Sigmoid colon (tissue), 7 donors: ENCODE results near the gene CTNNA1. TPM values are rescaled to one million over a fixed set of nuclear protein-coding genes. Genes with fewer than 3 reads are reported as not detected.

Source experiments
- DNase-seq: peaks from one replicate; pipeline ENCODE4 v3.0.0-alpha.2; 2019
- H3K27ac ChIP-seq, 4 donors: fragments of 200-600 bp; sonication (generic); one replicate each; pipeline ENCODE4 v1.5.1; 2016 to 2019; ENCODE audit warnings: mild to moderate bottlenecking in 1 of 4
- H3K27me3 ChIP-seq, 3 donors: fragments of 200-600 bp; sonication (generic); one replicate each; pipeline ENCODE4 v1.5.1; 2019; ENCODE audit warnings: mild to moderate bottlenecking in 1 of 3
- H3K36me3 ChIP-seq, 4 donors: fragments of 200-600 bp; sonication (generic); one replicate each; pipeline ENCODE4 v1.5.1; 2016 to 2019
- H3K4me1 ChIP-seq, 4 donors: fragments of 200-600 bp; sonication (generic); one replicate each; pipeline ENCODE4 v1.5.1; 2017 to 2019
- H3K4me3 ChIP-seq, 4 donors: fragments of 200-600 bp; sonication (generic); one replicate each; pipeline ENCODE4 v1.5.1; 2017 to 2019; ENCODE audit warnings: mild to moderate bottlenecking in 2 of 4, moderate library complexity in 1 of 4
- H3K9me3 ChIP-seq, 4 donors: fragments of 200-600 bp in 3 of 4; sonication (generic) in 3 of 4; one replicate each; pipeline versions ENCODE4 v1.5.1 to v1.6.1; 2013 to 2019
- EP300 ChIP-seq, 4 donors: sonication (generic); formaldehyde crosslinking; IDR thresholded peaks; one replicate each; pipeline ENCODE4 v1.6.1; 2017; ENCODE audit warnings: antibody characterized with exemption in 4 of 4
- POLR2A ChIP-seq, 2 donors: fragments of 450-650 bp; IDR thresholded peaks; one replicate each; pipeline ENCODE4 v1.6.1; 2016; ENCODE audit warnings: antibody characterized with exemption in 2 of 2, mild to moderate bottlenecking in 2 of 2, moderate library complexity in 2 of 2
- POLR2AphosphoS5 ChIP-seq, 4 donors: sonication (generic); formaldehyde crosslinking; IDR thresholded peaks; one replicate each; pipeline ENCODE4 v1.6.1; 2017; ENCODE audit warnings: antibody characterized with exemption in 4 of 4
- WGBS, 2 donors: extraction: QIAGEN DNeasy Blood & Tissue Kit; methylation state at CpG; one replicate each; pipeline ENCODE4 v1.1.7; 2013; 5-methylcytosine and 5-hydroxymethylcytosine counted together
- intact Hi-C: fragments of 100-400 bp; cut with DNase I; formaldehyde crosslinking; loops from one replicate; pipeline ENCODE4 v1.15.1; 2023
- polyA plus RNA-seq, 3 donors: library from polyadenylated mRNA; stranded (reverse); fragments of 200-250 nt; gene quantifications; one replicate each; pipeline ENCODE4 v1.2.3, GENCODE V29; 2013
- total RNA-seq, 4 donors: library from RNA; depleted of rRNA; stranded (reverse); fragments of >200 nt; gene quantifications; one replicate each; pipeline ENCODE4 v1.1.0, GENCODE V29; 2016
- TF ChIP-seq, protein P1 (sequence below), 4 experiments: fragments of 450-650 bp in 3 of 4; fragments of 200-600 bp in 1 of 4; IDR thresholded peaks; one replicate each; pipeline ENCODE4 v1.5.1; 2016 to 2019; ENCODE audit warnings: antibody characterized with exemption in 4 of 4, mild to moderate bottlenecking in 3 of 4, moderate library complexity in 2 of 4
- donor health status: healthy with polysubstance abuse.
- donor health status: Bipolar disorder and iron deficiency.
- donor health status: healthy.

CTNNA1 gene
- total and polyA plus RNA-seq, 7 donors: 163 to 256 (median 188) TPM

DNA sequence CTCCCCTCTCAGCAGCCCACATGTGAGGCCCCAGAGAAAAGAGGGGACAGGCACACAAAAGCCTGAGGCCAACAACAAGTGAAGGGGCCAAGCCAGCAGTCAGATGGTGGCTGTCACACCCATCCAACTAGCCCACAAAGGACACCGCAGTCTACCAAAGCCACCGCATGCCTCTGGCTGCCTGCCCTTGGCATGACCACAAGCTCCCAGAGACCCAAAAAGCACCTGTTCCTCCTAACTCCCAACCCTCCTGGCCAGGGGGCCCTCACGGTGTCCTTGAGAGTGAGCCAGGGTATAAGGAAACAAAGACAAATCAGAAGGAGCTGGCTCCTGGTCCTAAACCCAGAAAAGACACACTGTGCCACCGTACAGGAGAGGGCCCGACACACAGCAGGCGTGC lies 199.7 kb downstream of the CTNNA1 start:
- Histone ChIP-seq H3K4me3 (no peak overlapping the region), H3K4me1 (peaks cover 0 to 39% (median 38%) of the 10 kb centered on the region in 4 donors), H3K27me3 (no peaks in the 10 kb centered on the region), H3K36me3 (peaks cover 0 to under 1% (median 0%) of the 10 kb centered on the region in 4 donors), H3K27ac (peak overlapping the region; percentile 70 to 76 (median 76)), H3K9me3 (no peaks in the 10 kb centered on the region)
- 20 to 31% methylated on average over 6 of the region's 6 CpGs for WGBS, 2 donors
- peak; percentile 65 for DNase-seq
- intact Hi-C loops: loop anchor here (10.0 kb wide), 1 partner anchor 312 kb away; no protein-coding TSS in a partner anchor
- TF ChIP-seq, protein P1, sequence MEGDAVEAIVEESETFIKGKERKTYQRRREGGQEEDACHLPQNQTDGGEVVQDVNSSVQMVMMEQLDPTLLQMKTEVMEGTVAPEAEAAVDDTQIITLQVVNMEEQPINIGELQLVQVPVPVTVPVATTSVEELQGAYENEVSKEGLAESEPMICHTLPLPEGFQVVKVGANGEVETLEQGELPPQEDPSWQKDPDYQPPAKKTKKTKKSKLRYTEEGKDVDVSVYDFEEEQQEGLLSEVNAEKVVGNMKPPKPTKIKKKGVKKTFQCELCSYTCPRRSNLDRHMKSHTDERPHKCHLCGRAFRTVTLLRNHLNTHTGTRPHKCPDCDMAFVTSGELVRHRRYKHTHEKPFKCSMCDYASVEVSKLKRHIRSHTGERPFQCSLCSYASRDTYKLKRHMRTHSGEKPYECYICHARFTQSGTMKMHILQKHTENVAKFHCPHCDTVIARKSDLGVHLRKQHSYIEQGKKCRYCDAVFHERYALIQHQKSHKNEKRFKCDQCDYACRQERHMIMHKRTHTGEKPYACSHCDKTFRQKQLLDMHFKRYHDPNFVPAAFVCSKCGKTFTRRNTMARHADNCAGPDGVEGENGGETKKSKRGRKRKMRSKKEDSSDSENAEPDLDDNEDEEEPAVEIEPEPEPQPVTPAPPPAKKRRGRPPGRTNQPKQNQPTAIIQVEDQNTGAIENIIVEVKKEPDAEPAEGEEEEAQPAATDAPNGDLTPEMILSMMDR (IDR thresholded peaks at IDR 0.05): no peak

DNA sequence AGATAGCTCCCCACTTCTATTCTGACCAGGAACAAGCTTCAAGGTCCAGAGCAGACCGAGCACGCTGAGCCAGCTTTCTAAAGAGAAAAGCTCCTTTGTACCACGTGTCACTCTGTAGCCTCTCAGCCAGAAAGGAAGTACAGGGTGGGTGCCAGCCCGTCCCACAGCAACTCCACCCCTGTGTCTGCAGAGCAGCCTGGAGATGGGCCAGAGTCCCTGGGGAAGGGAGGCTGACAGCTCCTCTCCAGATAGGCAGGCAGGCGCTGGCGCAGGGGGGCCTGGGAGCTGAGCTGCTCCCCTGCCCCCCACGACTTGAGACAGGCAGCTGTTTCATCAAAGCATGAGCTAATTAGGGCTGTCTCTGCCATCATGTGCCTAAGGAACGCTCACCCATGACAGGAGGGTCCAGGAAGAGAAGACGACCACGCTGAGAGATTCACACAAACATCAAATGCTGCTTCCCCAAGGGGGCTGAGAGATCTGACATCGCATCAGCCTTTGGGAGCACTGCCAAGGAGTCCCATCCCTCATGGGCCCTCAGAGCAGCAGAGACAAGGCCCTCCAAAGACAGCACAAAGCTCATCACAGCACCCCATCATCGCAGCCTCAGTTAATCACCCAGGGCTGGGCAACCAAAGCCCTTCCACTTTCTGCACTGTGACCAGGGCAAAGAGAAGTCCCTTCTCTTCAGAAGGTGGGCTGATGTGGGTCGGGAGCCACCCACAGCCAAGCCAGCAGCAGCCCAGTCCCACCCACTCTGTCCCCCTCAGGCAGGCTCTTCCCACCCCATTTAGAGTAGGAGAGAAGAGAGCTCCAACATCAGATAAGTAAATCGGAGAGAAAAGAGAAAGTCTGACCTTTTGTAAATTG lies 200.4 kb downstream of the CTNNA1 start:
- Histone ChIP-seq H3K27ac (peak overlapping the region; percentile 70 to 76 (median 76)), H3K36me3 (no peaks in the 10 kb centered on the region), H3K4me1 (peaks cover 0 to 39% (median 38%) of the 10 kb centered on the region in 4 donors), H3K27me3 (no peaks in the 10 kb centered on the region), H3K9me3 (no peaks in the 10 kb centered on the region), H3K4me3 (no peak overlapping the region)
- 31% methylated on average over 14 of the region's 14 CpGs for WGBS, 2 donors
- intact Hi-C loops: loop anchor here (10.0 kb wide), 1 partner anchor 311 kb away; no protein-coding TSS in a partner anchor
- DNase-seq: peak; percentile 96
- TF ChIP-seq POLR2AphosphoS5 (IDR thresholded peaks at IDR 0.05) (peak in 2 of 4 donors; percentile 46 to 54), EP300 (IDR thresholded peaks at IDR 0.05) (no peak)

DNA sequence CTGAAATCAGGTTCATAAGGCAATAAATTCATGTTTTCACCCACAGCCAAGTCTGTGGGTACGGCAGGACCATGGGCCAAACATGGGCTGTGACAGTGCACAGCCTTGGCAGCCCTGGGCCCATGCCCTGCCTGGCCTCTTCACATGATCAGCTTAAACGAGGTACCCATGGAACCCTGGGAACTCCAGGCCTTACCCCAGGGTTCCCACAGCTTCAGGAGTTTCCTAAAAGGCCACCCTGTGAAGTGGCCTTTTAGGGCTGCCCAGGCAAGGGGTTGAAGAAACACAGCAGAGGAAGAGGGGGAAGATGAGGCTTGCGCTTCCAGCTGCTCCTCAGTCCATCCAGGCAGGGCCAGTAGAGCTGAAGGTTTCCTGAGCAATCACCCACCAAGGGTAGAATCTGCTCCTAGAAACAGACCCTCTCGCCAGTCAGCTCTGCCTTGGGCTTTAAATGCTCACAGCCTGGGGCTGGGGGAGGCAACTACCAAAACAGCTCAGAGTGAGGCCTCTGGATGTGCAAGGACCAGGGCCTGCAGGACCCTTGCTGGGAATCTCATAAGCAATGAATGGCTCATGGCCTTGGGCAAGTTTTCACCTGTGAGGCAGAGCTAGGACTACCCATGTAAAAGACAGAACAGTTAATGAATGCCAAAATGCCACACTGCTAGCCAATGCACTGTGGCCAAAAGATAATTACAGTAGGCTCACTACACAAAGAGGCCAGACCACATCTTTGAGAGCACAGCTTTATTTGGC lies 201.2 kb downstream of the CTNNA1 start:
- H3K27me3 ChIP-seq: no peaks in the 10 kb centered on the region
- TF ChIP-seq EP300 (IDR thresholded peaks at IDR 0.05) (no peak), POLR2A (IDR thresholded peaks at IDR 0.05) (no peak), POLR2AphosphoS5 (IDR thresholded peaks at IDR 0.05) (no peak)
- TF ChIP-seq, protein P1 (IDR thresholded peaks at IDR 0.05): no peak
- peaks cover 0 to 39% (median 38%) of the 10 kb centered on the region in 4 donors for H3K4me1 ChIP-seq
- H3K4me3 ChIP-seq: no peak overlapping the region
- WGBS, 2 donors: 85 to 88% methylated on average over 4 of the region's 4 CpGs
- intact Hi-C loops: loop anchor here (10.0 kb wide), 1 partner anchor 310 kb away; no protein-coding TSS in a partner anchor
- no peaks in the 10 kb centered on the region for H3K36me3 ChIP-seq
- H3K9me3 ChIP-seq: no peaks in the 10 kb centered on the region
- DNase-seq: peak; percentile 46
- H3K27ac ChIP-seq: peak overlapping the region; percentile 70 to 76 (median 76)

DNA sequence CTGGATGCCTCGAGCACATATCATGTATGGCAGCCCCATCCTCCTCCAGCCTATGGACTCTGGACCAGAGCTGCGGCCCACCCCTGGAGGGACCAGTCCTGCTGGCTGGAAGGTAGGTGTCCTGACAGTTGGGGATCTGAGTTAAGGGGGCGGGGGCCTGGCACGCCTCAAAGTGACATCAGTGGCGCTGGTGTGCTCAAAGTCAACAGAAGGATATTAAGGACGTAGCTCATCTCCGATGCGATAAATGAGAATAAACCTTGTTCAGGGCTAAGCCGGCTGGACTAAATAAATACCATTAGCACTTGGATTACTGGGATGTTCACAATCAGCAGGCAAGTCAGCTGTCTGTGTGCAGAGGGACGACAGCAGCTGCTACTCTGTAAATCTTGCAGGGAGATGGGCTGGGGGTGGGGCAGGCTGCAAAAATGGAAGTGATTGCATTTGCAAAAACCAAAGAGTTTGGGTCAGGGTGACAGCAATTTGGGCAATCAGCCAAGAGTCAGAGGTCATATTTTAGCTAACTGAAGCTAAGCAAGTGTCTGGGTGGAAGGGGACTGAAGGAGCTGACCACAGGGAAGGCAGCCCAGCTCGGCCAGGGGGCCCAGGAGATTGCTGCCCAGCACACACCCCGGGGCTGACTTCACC lies 201.9 kb downstream of the CTNNA1 start:
- TF ChIP-seq POLR2AphosphoS5 (IDR thresholded peaks at IDR 0.05): no peak
- intact Hi-C loops: loop anchor here (10.0 kb wide), 1 partner anchor 310 kb away; no protein-coding TSS in a partner anchor
- Histone ChIP-seq H3K4me1 (peaks cover 0 to 39% (median 38%) of the 10 kb centered on the region in 4 donors), H3K27ac (peak overlapping the region in 2 of 4 donors; percentile 16 to 76), H3K4me3 (no peak overlapping the region), H3K27me3 (no peaks in the 10 kb centered on the region), H3K36me3 (no peaks in the 10 kb centered on the region), H3K9me3 (no peaks in the 10 kb centered on the region)
- DNase-seq: peak; percentile 67
- WGBS, 2 donors: 70 to 75% methylated on average over 12 of the region's 12 CpGs

DNA sequence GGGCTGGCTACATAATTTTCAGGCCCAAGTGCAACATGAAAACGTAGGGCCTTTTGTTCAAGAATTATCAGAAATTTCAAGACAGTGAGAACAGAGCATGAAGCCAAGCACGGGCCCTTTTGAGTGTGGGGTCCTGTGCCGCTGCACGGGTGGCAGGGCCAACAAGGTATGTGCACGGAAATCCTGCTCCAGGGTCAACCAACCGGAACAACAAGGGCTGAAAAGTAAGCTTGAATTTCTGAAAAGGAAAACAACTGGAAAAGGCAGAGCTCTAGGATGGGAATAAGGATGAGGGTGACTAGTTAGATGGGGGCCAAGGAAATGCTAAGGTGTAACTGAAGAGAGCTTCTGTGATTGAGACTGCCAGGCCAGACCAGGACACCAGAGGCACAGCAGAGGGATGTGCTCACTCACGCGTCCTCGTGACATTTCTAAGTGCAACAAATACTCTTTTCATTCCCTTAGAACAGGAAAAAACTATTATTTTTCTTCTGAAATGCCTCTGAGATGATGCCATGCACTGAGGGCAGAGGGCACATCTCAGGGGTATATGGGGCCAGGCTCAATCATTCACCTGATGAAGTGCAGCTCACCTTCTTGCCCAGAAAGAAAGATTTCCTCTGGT lies 202.6 kb downstream of the CTNNA1 start:
- WGBS, 2 donors: 89 to 91% methylated on average over 9 of the region's 9 CpGs
- TF ChIP-seq EP300 (IDR thresholded peaks at IDR 0.05): no peak
- TF ChIP-seq, protein P1 (IDR thresholded peaks at IDR 0.05): no peak
- no peak for TF ChIP-seq POLR2A (IDR thresholded peaks at IDR 0.05)
- no peak for TF ChIP-seq POLR2AphosphoS5 (IDR thresholded peaks at IDR 0.05)
- Histone ChIP-seq H3K27ac (peak overlapping the region in 1 of 4 donors; percentile 16), H3K27me3 (no peaks in the 10 kb centered on the region), H3K4me3 (no peak overlapping the region), H3K9me3 (no peaks in the 10 kb centered on the region), H3K4me1 (peaks cover 0 to 39% (median 38%) of the 10 kb centered on the region in 4 donors), H3K36me3 (no peaks in the 10 kb centered on the region)
- intact Hi-C loops: loop anchor here (10.0 kb wide), 1 partner anchor 309 kb away; no protein-coding TSS in a partner anchor
- peak; percentile 19 for DNase-seq
